ENCODE measurements around the gene PHAX. TPM values are rescaled to one million over a fixed set of nuclear protein-coding genes. Genes with fewer than 3 reads are reported as not detected.

The PHAX gene
- total and polyA plus RNA-seq, 8 donors: 5.0 to 17.8 (median 10.0) TPM

GRCh38 chr5:126628102-126628501, 27.4 kb downstream of the PHAX start:
- H3K4me3 ChIP-seq: no peak overlapping the region
- H3K9me3 ChIP-seq: no peaks in the 10 kb centered on the region
- no peaks in the 10 kb centered on the region for H3K27me3 ChIP-seq
- H3K36me3 ChIP-seq: peaks cover 0 to 17% (median 0%) of the 10 kb centered on the region in 3 donors
- no peak for FAIRE-seq
- no peak for ATAC-seq
- intact Hi-C loops (cut with DNase I): no loop called here
- no peak for TF ChIP-seq CTCF (IDR thresholded peaks at IDR 0.05)
- H3K27ac ChIP-seq: no peak overlapping the region
- 75 to 76% methylated on average over 11 of the region's 11 CpGs for WGBS, 2 donors
- DNase-seq: no peak
- H3K4me1 ChIP-seq: no peaks in the 10 kb centered on the region

GRCh38 chr5:126631920-126632319, 31.2 kb downstream of the PHAX start:
- no peaks in the 10 kb centered on the region for H3K27me3 ChIP-seq
- FAIRE-seq: no peak
- H3K4me3 ChIP-seq: no peak overlapping the region
- H3K4me1 ChIP-seq: no peaks in the 10 kb centered on the region
- DNase-seq: no peak
- no peak overlapping the region for H3K27ac ChIP-seq
- WGBS, 2 donors: 54 to 64% methylated on average over 3 of the region's 3 CpGs
- H3K36me3 ChIP-seq: no peaks in the 10 kb centered on the region
- intact Hi-C loops (cut with DNase I): no loop called here
- no peak for ATAC-seq
- TF ChIP-seq CTCF (IDR thresholded peaks at IDR 0.05): no peak
- H3K9me3 ChIP-seq: no peaks in the 10 kb centered on the region

GRCh38 chr5:126633552-126633951, 32.8 kb downstream of the PHAX start:
- intact Hi-C loops (cut with DNase I): no loop called here
- no peaks in the 10 kb centered on the region for H3K4me1 ChIP-seq
- FAIRE-seq: no peak
- no peak for TF ChIP-seq CTCF (IDR thresholded peaks at IDR 0.05)
- H3K27me3 ChIP-seq: no peaks in the 10 kb centered on the region
- H3K9me3 ChIP-seq: no peaks in the 10 kb centered on the region
- WGBS, 2 donors: 75 to 91% methylated on average over 4 of the region's 4 CpGs
- DNase-seq: no peak
- no peak overlapping the region for H3K4me3 ChIP-seq
- no peak overlapping the region for H3K27ac ChIP-seq
- no peaks in the 10 kb centered on the region for H3K36me3 ChIP-seq
- ATAC-seq: no peak

- H3K27ac ChIP-seq: no peak overlapping the region
- no peak for TF ChIP-seq CTCF (IDR thresholded peaks at IDR 0.05)
- DNase-seq: no peak
- no peak for ATAC-seq
- FAIRE-seq: no peak
- H3K27me3 ChIP-seq: no peaks in the 10 kb centered on the region
- no peaks in the 10 kb centered on the region for H3K36me3 ChIP-seq
- no peaks in the 10 kb centered on the region for H3K4me1 ChIP-seq
- 74 to 80% methylated on average over 3 of the region's 3 CpGs for WGBS, 2 donors
- no peaks in the 10 kb centered on the region for H3K9me3 ChIP-seq
- intact Hi-C loops (cut with DNase I): no loop called here
- no peak overlapping the region for H3K4me3 ChIP-seq
Measured at GRCh38 chr5:126635585-126635984, 34.8 kb downstream of the PHAX start.

- Histone ChIP-seq H3K36me3 (no peaks in the 10 kb centered on the region), H3K27me3 (no peaks in the 10 kb centered on the region), H3K9me3 (no peaks in the 10 kb centered on the region), H3K4me3 (no peak overlapping the region), H3K27ac (no peak overlapping the region), H3K4me1 (no peaks in the 10 kb centered on the region)
- DNase-seq: no peak
- intact Hi-C loops (cut with DNase I): no loop called here
- ATAC-seq: no peak
- WGBS, 2 donors: 80 to 96% methylated on average over 1 of the region's 1 CpG
- no peak for FAIRE-seq
- no peak for TF ChIP-seq CTCF (IDR thresholded peaks at IDR 0.05)
Measured at GRCh38 chr5:126636956-126637355, 36.2 kb downstream of the PHAX start.
